IPS-18a (cell line): Measurements from ENCODE around the gene SGSM2.

Experiments used
- H3K27ac ChIP-seq: one replicate; pipeline ENCODE4 v1.5.1; 2013; ENCODE audit warnings: low read length
- H3K27me3 ChIP-seq: one replicate; pipeline ENCODE4 v1.6.1; 2013; ENCODE audit warnings: mild to moderate bottlenecking, low read length; ENCODE audit not compliant: control insufficient read depth, insufficient read depth
- H3K36me3 ChIP-seq: one replicate; pipeline ENCODE4 v1.6.1; 2013; ENCODE audit warnings: low read depth, low read length; ENCODE audit not compliant: control insufficient read depth
- H3K4me1 ChIP-seq: one replicate; pipeline ENCODE4 v1.6.1; 2013; ENCODE audit warnings: low read depth, low read length; ENCODE audit not compliant: control insufficient read depth
- H3K4me3 ChIP-seq: one replicate; pipeline ENCODE4 v1.5.1; 2013; ENCODE audit warnings: low read length
- H3K9ac ChIP-seq: one replicate; pipeline ENCODE4 v1.6.1; 2013; ENCODE audit warnings: mild to moderate bottlenecking, low read length, moderate library complexity
- H3K9me3 ChIP-seq: one replicate; pipeline ENCODE4 v1.6.1; 2013; ENCODE audit warnings: low read depth, low read length; ENCODE audit not compliant: control insufficient read depth

SGSM2 gene

DNA sequence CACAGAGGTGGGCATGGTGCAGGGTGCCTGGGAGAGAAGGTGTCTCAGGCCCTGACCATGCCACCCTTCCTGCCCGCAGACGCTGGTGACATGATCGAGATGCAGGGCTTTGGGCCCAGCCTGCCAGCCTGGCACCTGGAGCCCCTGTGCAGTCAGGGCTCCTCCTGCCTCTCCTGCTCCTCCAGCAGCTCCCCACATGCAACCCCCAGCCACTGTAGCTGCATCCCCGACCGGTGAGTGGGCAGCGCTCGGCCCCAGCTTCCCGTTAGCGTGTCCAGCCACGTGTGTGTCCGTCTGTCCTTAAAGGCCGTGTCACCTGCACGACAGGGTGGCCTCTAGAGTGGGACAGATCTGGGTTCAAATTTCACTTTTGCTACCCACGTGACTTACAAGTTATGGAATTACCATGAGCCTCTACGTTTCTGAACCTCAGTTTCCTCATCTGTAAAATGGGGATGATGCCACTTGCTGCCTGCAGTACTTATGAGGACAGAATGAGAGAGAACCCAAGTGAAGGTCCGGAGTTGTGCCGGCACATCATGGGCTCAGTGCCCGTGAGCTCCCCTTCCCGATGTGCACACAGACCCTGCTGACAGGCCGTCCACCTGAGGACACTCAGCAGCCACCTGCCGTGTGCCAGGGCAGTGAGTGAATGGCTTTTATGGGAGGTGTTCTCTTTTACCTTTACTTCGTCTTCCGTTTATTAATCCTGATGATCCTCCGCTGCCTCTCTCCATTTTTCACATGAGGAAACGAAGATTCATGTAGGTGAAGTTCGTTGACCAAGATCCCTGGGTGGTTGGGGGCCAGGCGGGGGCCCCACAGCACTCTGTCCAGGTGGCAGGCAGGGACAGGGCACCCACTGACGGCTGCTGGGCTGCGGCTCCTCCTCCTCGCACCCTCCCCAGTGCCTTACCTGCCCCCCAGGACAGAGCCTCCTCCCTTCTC lies 34.2 kb downstream of the SGSM2 start:
- no peaks in the 10 kb centered on the region for H3K4me1 ChIP-seq
- H3K4me3 ChIP-seq, result no peak overlapping the region
- no peak overlapping the region for H3K9ac ChIP-seq
- no peaks in the 10 kb centered on the region for H3K36me3 ChIP-seq
- no peaks in the 10 kb centered on the region for H3K9me3 ChIP-seq
- H3K27ac ChIP-seq, result no peak overlapping the region
- H3K27me3 ChIP-seq, result no peaks in the 10 kb centered on the region

GRCh38 chr17:2372180-2372579 lies 34.9 kb downstream of the SGSM2 start:
- Histone ChIP-seq H3K36me3 (no peaks in the 10 kb centered on the region), H3K9ac (no peak overlapping the region), H3K9me3 (no peaks in the 10 kb centered on the region), H3K27ac (no peak overlapping the region), H3K4me1 (no peaks in the 10 kb centered on the region), H3K4me3 (no peak overlapping the region), H3K27me3 (no peaks in the 10 kb centered on the region)

GRCh38 chr17:2372681-2373080 lies 35.4 kb downstream of the SGSM2 start:
- H3K27ac ChIP-seq, result no peak overlapping the region
- H3K4me3 ChIP-seq, result no peak overlapping the region
- H3K9ac ChIP-seq, result no peak overlapping the region
- no peaks in the 10 kb centered on the region for H3K36me3 ChIP-seq
- no peaks in the 10 kb centered on the region for H3K27me3 ChIP-seq
- H3K9me3 ChIP-seq, result no peaks in the 10 kb centered on the region
- H3K4me1 ChIP-seq, result no peaks in the 10 kb centered on the region

GRCh38 chr17:2373179-2373578 lies 35.9 kb downstream of the SGSM2 start:
- H3K9me3 ChIP-seq, result no peaks in the 10 kb centered on the region
- no peaks in the 10 kb centered on the region for H3K27me3 ChIP-seq
- no peak overlapping the region for H3K9ac ChIP-seq
- H3K36me3 ChIP-seq, result no peaks in the 10 kb centered on the region
- H3K27ac ChIP-seq, result no peak overlapping the region
- H3K4me3 ChIP-seq, result no peak overlapping the region
- no peaks in the 10 kb centered on the region for H3K4me1 ChIP-seq

DNA sequence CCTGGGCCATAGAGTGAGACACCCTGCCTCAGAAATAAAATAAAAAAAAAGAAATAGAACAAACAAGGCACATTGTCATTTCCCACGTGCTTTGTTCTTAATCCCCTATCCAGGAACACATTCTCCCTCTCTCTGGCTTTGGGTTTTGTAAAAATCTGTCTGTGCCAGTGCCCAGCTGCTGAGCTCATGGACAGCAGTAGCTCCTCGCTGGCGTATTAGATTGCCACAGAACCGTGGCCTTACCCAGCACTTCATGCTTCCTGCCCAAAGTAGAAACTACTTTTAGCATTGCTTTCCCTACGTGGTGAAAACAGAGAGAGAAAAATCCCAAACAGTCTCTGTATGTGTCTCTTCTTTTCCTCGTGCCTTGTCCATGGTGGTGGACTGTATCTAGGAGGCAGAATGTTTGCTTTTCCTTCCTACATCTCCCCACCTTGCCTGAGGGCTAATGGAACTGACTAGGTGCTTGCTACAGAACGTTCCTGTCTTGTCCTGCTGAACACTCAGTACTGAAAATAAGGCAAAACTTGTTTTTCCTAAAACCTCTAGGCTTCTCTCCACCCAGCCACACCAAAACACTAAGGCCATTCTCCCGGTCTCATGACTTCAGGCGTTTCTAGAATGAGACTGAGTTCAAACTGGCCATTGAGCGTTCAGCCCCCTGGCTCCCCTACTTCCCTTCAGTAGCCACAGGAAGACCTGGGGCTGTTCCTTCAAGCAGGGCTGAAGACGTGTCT lies 37.4 kb downstream of the SGSM2 start:
- Histone ChIP-seq H3K36me3 (no peaks in the 10 kb centered on the region), H3K4me3 (no peak overlapping the region), H3K27ac (no peak overlapping the region), H3K4me1 (no peaks in the 10 kb centered on the region), H3K27me3 (no peaks in the 10 kb centered on the region), H3K9me3 (no peaks in the 10 kb centered on the region), H3K9ac (no peak overlapping the region)

DNA sequence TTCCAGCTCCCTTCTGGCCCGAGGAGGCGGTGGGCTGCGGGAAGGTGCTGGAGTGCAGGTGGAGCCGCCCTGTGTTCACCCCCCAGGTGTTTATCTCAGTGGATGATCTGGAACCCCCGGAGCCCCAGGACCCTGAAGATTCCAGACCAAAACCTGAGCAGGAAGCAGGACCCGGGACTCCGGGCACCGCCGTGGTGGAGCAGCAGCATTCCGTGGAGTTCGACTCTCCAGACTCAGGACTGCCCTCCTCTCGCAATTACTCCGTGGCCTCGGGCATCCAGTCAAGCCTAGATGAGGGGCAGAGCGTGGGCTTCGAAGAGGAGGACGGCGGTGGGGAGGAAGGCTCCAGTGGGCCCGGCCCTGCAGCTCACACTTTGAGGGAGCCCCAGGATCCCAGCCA lies 38.1 kb downstream of the SGSM2 start:
- Histone ChIP-seq H3K36me3 (no peaks in the 10 kb centered on the region), H3K9me3 (no peaks in the 10 kb centered on the region), H3K27ac (no peak overlapping the region), H3K27me3 (no peaks in the 10 kb centered on the region), H3K9ac (no peak overlapping the region), H3K4me3 (no peak overlapping the region), H3K4me1 (no peaks in the 10 kb centered on the region)

DNA sequence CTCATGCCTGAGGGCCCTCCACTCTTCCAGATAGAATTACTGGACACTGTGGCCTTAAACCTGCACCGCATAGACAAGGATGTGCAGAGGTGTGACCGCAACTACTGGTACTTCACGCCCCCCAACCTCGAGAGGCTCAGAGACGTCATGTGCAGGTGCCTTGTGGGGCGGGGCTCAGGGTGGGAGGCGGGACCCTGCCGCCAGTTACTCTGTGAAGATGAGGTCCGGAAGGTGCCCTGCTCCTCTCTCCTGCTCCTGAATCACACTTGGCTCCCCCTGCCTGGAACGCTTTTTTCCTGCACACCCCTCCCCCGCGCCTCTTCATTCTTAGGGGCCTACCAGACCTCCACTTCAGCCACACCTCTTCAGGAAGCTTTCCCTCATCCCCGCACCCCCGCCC lies 38.8 kb downstream of the SGSM2 start:
- Histone ChIP-seq H3K36me3 (no peaks in the 10 kb centered on the region), H3K4me3 (no peak overlapping the region), H3K9me3 (no peaks in the 10 kb centered on the region), H3K9ac (no peak overlapping the region), H3K27ac (no peak overlapping the region), H3K27me3 (no peaks in the 10 kb centered on the region), H3K4me1 (no peaks in the 10 kb centered on the region)

GRCh38 chr17:2377659-2378058 lies 40.4 kb downstream of the SGSM2 start:
- no peaks in the 10 kb centered on the region for H3K36me3 ChIP-seq
- H3K9ac ChIP-seq, result no peak overlapping the region
- H3K27ac ChIP-seq, result no peak overlapping the region
- no peaks in the 10 kb centered on the region for H3K27me3 ChIP-seq
- H3K9me3 ChIP-seq, result no peaks in the 10 kb centered on the region
- no peaks in the 10 kb centered on the region for H3K4me1 ChIP-seq
- H3K4me3 ChIP-seq, result no peak overlapping the region

- H3K27me3 ChIP-seq, result no peaks in the 10 kb centered on the region
- H3K36me3 ChIP-seq, result no peaks in the 10 kb centered on the region
These were observed 41.6 kb downstream of the SGSM2 start for GRCh38 chr17:2378905-2379304.

GRCh38 chr17:2379489-2380225 lies 42.4 kb downstream of the SGSM2 start:
- Histone ChIP-seq H3K9me3 (no peaks in the 10 kb centered on the region), H3K27ac (no peak overlapping the region), H3K9ac (no peak overlapping the region), H3K4me3 (no peak overlapping the region), H3K36me3 (no peaks in the 10 kb centered on the region), H3K4me1 (no peaks in the 10 kb centered on the region), H3K27me3 (no peaks in the 10 kb centered on the region)

More at GRCh38 chr17:2378905-2379304, 41.6 kb downstream of the SGSM2 start:
- no peak overlapping the region for H3K4me3 ChIP-seq
- H3K4me1 ChIP-seq, result no peaks in the 10 kb centered on the region
- H3K9me3 ChIP-seq, result no peaks in the 10 kb centered on the region
- H3K9ac ChIP-seq, result no peak overlapping the region
- no peak overlapping the region for H3K27ac ChIP-seq

GRCh38 chr17:2380226-2380922 lies 43.1 kb downstream of the SGSM2 start:
- no peak overlapping the region for H3K27ac ChIP-seq
- H3K36me3 ChIP-seq, result no peaks in the 10 kb centered on the region
- no peaks in the 10 kb centered on the region for H3K9me3 ChIP-seq
- H3K4me3 ChIP-seq, result no peak overlapping the region
- H3K27me3 ChIP-seq, result no peaks in the 10 kb centered on the region
- peaks cover 2% of the 10 kb centered on the region for H3K4me1 ChIP-seq
- no peak overlapping the region for H3K9ac ChIP-seq
